WTC11 (cell line): ENCODE data around the gene IRS1. TPM values are rescaled to one million over a fixed set of nuclear protein-coding genes. Genes with fewer than 3 reads are reported as not detected.
"Not testable (repeated sequence)": the region's sequence is repeated elsewhere in the genome, so short reads cannot be mapped to it uniquely, and the experiment has no call there.

Experiments used
- ATAC-seq: fragments of 200-7000 bp; cut with Tn5 transposase; 2 replicates; pipeline ENCODE4 v1.10.0; 2021; ENCODE audit warnings: mild to moderate bottlenecking, moderate library complexity
- CTCF ChIA-PET: fragments of 300-600 bp; sonication (Branson Sonifier 250); formaldehyde crosslinking; loops from one replicate; lab custom pipeline; 2021; ENCODE audit warnings: antibody characterized with exemption; lab: Charles Lee
- POLR2A ChIA-PET: fragments of 350-600 bp; sonication (Branson Sonifier 250); formaldehyde crosslinking; loops from one replicate; lab custom pipeline; 2021; ENCODE audit warnings: antibody characterized with exemption; lab: Charles Lee
- DNase-seq: peaks from one replicate; pipeline ENCODE4 v3.0.0; 2021; ENCODE audit warnings: low spot score
- H3K27ac Mint-ChIP-seq: 2 replicates; pipeline ENCODE4 v1.8.0; 2021; ENCODE audit warnings: mixed read lengths
- H3K27me3 Mint-ChIP-seq: 2 replicates; pipeline ENCODE4 v1.8.0; 2021; ENCODE audit warnings: low read depth, mild to moderate bottlenecking, moderate library complexity, mixed read lengths
- H3K36me3 Mint-ChIP-seq: 2 replicates; pipeline ENCODE4 v1.8.0; 2021; ENCODE audit warnings: mixed read lengths
- H3K4me1 Mint-ChIP-seq: 2 replicates; pipeline ENCODE4 v1.8.0; 2022; ENCODE audit warnings: mixed read lengths
- H3K4me3 Mint-ChIP-seq: 2 replicates; pipeline ENCODE4 v1.8.0; 2021; ENCODE audit warnings: mild to moderate bottlenecking, moderate library complexity, mixed read lengths
- H3K9me3 Mint-ChIP-seq: 2 replicates; pipeline ENCODE4 v1.8.0; 2021; ENCODE audit warnings: mixed read lengths
- GRHL2 ChIP-seq: fragments of 250-450 bp; sonication (Bioruptor Pico); IDR thresholded peaks from 2 replicates; pipeline ENCODE4 v1.8.0; 2022; ENCODE audit warnings: mild to moderate bottlenecking, moderate library complexity; ENCODE audit not compliant: insufficient replicate concordance, severe bottlenecking
- NR1H2 ChIP-seq: sonication (generic); formaldehyde crosslinking; IDR thresholded peaks from 2 replicates; pipeline ENCODE4 v1.9.0; 2021; ENCODE audit warnings: mild to moderate bottlenecking, moderate library complexity, missing genetic modification reagents
- SOX15 ChIP-seq: fragments of 250-450 bp; sonication (Bioruptor Pico); IDR thresholded peaks from 2 replicates; pipeline ENCODE4 v1.9.0; 2021; ENCODE audit warnings: mild to moderate bottlenecking
- ZBTB21 ChIP-seq: sonication (generic); formaldehyde crosslinking; IDR thresholded peaks from 2 replicates; pipeline ENCODE4 v1.8.1; 2023; ENCODE audit warnings: mild to moderate bottlenecking, missing genetic modification reagents, borderline replicate concordance
- ZNF121 ChIP-seq: sonication (generic); formaldehyde crosslinking; IDR thresholded peaks from 2 replicates; pipeline ENCODE4 v1.8.0; 2023; ENCODE audit warnings: missing genetic modification reagents
- ZNF232 ChIP-seq: sonication (generic); formaldehyde crosslinking; IDR thresholded peaks from 2 replicates; pipeline ENCODE4 v1.8.0; 2022; ENCODE audit warnings: mild to moderate bottlenecking, missing genetic modification reagents
- total RNA-seq: library from RNA; stranded (reverse); gene quantifications from 3 replicates; pipeline ENCODE4 v1.2.3, GENCODE V29; 2021
- TF ChIP-seq, protein P1 (sequence below): fragments of 250-450 bp; sonication (Bioruptor Pico); IDR thresholded peaks from 2 replicates; pipeline ENCODE4 v1.9.0; 2021; ENCODE audit warnings: mild to moderate bottlenecking, borderline replicate concordance
- TF ChIP-seq, protein P2 (sequence below): sonication (generic); formaldehyde crosslinking; IDR thresholded peaks from 2 replicates; pipeline ENCODE4 v1.8.1; 2023; ENCODE audit warnings: mild to moderate bottlenecking, missing genetic modification reagents
- TF ChIP-seq, protein P3 (sequence below): sonication (generic); formaldehyde crosslinking; IDR thresholded peaks from 2 replicates; pipeline ENCODE4 v1.8.1; 2022; ENCODE audit warnings: low read depth, mild to moderate bottlenecking, moderate library complexity, missing genetic modification reagents, borderline replicate concordance
- TF ChIP-seq, protein P4 (sequence below): fragments of 250-450 bp; sonication (Bioruptor Pico); IDR thresholded peaks from 2 replicates; pipeline ENCODE4 v1.9.0; 2021; ENCODE audit warnings: mild to moderate bottlenecking
- TF ChIP-seq, protein P5 (sequence below): sonication (generic); formaldehyde crosslinking; IDR thresholded peaks from 2 replicates; pipeline ENCODE4 v1.8.0; 2023; ENCODE audit warnings: missing genetic modification reagents, mild to moderate bottlenecking, borderline replicate concordance

IRS1 gene
- total RNA-seq, 1 experiment from 2014 or later, result 22.9 TPM

DNA sequence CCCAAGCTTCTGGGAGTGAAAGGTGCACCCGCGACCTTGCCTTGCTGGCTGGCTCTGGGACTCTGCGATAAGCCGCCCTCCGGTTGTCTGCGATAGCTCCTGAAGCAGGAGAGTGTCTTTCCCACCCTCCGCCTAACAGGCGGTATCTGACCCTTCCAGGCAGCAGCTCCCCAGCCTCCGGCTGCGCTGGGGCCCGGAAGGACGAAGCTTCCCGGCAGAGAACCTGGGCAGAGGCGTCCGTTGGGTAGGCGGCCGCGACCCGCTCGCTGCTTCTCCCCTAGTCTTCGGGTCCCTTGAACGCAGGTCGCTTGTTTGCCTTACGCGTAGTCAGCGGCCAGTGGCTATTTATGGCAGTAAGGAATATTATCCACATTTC is 35.8 kb upstream of the IRS1 start (continued):
- TF ChIP-seq GRHL2 (CRISPR knock-in tag) (no peak), ZNF232 (CRISPR knock-in tag) (no peak)
- TF ChIP-seq, protein P1, sequence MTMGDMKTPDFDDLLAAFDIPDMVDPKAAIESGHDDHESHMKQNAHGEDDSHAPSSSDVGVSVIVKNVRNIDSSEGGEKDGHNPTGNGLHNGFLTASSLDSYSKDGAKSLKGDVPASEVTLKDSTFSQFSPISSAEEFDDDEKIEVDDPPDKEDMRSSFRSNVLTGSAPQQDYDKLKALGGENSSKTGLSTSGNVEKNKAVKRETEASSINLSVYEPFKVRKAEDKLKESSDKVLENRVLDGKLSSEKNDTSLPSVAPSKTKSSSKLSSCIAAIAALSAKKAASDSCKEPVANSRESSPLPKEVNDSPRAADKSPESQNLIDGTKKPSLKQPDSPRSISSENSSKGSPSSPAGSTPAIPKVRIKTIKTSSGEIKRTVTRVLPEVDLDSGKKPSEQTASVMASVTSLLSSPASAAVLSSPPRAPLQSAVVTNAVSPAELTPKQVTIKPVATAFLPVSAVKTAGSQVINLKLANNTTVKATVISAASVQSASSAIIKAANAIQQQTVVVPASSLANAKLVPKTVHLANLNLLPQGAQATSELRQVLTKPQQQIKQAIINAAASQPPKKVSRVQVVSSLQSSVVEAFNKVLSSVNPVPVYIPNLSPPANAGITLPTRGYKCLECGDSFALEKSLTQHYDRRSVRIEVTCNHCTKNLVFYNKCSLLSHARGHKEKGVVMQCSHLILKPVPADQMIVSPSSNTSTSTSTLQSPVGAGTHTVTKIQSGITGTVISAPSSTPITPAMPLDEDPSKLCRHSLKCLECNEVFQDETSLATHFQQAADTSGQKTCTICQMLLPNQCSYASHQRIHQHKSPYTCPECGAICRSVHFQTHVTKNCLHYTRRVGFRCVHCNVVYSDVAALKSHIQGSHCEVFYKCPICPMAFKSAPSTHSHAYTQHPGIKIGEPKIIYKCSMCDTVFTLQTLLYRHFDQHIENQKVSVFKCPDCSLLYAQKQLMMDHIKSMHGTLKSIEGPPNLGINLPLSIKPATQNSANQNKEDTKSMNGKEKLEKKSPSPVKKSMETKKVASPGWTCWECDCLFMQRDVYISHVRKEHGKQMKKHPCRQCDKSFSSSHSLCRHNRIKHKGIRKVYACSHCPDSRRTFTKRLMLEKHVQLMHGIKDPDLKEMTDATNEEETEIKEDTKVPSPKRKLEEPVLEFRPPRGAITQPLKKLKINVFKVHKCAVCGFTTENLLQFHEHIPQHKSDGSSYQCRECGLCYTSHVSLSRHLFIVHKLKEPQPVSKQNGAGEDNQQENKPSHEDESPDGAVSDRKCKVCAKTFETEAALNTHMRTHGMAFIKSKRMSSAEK (CRISPR knock-in tag), result no peak
- TF ChIP-seq, protein P2, sequence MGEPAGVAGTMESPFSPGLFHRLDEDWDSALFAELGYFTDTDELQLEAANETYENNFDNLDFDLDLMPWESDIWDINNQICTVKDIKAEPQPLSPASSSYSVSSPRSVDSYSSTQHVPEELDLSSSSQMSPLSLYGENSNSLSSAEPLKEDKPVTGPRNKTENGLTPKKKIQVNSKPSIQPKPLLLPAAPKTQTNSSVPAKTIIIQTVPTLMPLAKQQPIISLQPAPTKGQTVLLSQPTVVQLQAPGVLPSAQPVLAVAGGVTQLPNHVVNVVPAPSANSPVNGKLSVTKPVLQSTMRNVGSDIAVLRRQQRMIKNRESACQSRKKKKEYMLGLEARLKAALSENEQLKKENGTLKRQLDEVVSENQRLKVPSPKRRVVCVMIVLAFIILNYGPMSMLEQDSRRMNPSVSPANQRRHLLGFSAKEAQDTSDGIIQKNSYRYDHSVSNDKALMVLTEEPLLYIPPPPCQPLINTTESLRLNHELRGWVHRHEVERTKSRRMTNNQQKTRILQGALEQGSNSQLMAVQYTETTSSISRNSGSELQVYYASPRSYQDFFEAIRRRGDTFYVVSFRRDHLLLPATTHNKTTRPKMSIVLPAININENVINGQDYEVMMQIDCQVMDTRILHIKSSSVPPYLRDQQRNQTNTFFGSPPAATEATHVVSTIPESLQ (CRISPR knock-in tag), result no peak
- TF ChIP-seq, protein P3, sequence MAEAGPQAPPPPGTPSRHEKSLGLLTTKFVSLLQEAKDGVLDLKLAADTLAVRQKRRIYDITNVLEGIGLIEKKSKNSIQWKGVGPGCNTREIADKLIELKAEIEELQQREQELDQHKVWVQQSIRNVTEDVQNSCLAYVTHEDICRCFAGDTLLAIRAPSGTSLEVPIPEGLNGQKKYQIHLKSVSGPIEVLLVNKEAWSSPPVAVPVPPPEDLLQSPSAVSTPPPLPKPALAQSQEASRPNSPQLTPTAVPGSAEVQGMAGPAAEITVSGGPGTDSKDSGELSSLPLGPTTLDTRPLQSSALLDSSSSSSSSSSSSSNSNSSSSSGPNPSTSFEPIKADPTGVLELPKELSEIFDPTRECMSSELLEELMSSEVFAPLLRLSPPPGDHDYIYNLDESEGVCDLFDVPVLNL (CRISPR knock-in tag), result no peak

DNA sequence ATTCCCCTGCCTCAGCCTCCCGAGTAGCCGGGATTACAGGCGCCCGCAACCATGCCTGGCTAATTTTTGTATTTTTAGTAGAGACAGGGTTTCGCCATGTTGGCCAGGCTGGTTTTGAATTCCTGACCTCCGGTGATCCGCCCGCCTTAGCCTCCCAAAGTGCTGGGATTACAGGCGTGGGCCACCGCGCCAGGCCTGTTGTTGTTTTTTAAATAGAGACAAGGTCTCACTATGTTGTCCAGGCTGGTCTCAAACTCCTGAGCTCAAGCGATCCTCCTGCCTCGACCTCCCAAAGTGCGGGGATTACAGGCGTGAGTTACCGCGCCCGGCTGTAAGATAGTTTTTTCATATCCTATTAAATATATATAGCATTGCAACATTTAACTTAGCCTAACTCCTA is 35.3 kb upstream of the IRS1 start:
- peaks cover 13% of the 10 kb centered on the region for H3K4me1 Mint-ChIP-seq
- peaks cover 11% of the 10 kb centered on the region for H3K27me3 Mint-ChIP-seq
- not testable (repeated sequence) for H3K27ac Mint-ChIP-seq, DNase-seq, H3K9me3 Mint-ChIP-seq, H3K36me3 Mint-ChIP-seq, ATAC-seq
- H3K4me3 Mint-ChIP-seq, result peak overlapping the region; percentile 76
- ChIA-PET POLR2A (interaction anchor here (2.3 kb wide), 1 partner anchor 36 kb away, joined by 11 read pairs; the partner anchor contains the start of gene IRS1), CTCF (interaction anchor here (1.0 to 2.7 kb wide), 3 partner anchors 32 to 198 kb away, joined by 3 to 9 read pairs (median 4); no protein-coding TSS in a partner anchor)

DNA sequence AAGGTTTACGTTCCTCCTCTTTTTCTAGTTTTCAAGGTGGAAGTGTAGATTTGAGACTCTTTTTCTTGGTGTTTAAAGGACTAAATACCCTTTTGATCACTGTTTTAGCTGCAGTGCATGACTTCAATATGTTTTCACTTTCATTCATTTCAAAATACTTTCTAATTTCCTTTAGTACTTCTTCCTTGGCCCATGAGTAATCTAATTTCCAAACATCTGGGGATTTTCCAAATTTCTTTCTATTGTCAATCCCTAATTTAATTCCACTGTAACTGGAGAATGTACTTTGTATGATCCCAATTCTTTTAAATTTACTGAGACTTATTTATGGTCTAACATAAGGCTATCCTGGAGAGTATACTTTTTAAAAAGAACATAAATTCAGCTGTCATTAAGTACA is 32.4 kb upstream of the IRS1 start:
- TF ChIP-seq ZBTB21 (no peak), SOX15 (CRISPR knock-in tag) (no peak), NR1H2 (CRISPR knock-in tag) (no peak), ZNF121 (CRISPR knock-in tag) (no peak)
- TF ChIP-seq, protein P4, sequence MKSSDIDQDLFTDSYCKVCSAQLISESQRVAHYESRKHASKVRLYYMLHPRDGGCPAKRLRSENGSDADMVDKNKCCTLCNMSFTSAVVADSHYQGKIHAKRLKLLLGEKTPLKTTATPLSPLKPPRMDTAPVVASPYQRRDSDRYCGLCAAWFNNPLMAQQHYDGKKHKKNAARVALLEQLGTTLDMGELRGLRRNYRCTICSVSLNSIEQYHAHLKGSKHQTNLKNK (CRISPR knock-in tag), result no peak
- TF ChIP-seq, protein P5, sequence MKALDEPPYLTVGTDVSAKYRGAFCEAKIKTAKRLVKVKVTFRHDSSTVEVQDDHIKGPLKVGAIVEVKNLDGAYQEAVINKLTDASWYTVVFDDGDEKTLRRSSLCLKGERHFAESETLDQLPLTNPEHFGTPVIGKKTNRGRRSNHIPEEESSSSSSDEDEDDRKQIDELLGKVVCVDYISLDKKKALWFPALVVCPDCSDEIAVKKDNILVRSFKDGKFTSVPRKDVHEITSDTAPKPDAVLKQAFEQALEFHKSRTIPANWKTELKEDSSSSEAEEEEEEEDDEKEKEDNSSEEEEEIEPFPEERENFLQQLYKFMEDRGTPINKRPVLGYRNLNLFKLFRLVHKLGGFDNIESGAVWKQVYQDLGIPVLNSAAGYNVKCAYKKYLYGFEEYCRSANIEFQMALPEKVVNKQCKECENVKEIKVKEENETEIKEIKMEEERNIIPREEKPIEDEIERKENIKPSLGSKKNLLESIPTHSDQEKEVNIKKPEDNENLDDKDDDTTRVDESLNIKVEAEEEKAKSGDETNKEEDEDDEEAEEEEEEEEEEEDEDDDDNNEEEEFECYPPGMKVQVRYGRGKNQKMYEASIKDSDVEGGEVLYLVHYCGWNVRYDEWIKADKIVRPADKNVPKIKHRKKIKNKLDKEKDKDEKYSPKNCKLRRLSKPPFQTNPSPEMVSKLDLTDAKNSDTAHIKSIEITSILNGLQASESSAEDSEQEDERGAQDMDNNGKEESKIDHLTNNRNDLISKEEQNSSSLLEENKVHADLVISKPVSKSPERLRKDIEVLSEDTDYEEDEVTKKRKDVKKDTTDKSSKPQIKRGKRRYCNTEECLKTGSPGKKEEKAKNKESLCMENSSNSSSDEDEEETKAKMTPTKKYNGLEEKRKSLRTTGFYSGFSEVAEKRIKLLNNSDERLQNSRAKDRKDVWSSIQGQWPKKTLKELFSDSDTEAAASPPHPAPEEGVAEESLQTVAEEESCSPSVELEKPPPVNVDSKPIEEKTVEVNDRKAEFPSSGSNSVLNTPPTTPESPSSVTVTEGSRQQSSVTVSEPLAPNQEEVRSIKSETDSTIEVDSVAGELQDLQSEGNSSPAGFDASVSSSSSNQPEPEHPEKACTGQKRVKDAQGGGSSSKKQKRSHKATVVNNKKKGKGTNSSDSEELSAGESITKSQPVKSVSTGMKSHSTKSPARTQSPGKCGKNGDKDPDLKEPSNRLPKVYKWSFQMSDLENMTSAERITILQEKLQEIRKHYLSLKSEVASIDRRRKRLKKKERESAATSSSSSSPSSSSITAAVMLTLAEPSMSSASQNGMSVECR, result no peak
- ChIA-PET POLR2A (no interaction called here), CTCF (no interaction called here)
- Mint-ChIP-seq H3K27ac (no peak overlapping the region), H3K27me3 (peaks cover 11% of the 10 kb centered on the region), H3K9me3 (no peaks in the 10 kb centered on the region), H3K36me3 (no peaks in the 10 kb centered on the region), H3K4me1 (peaks cover 8% of the 10 kb centered on the region), H3K4me3 (no peak overlapping the region)
- no peak for ATAC-seq
- no peak for DNase-seq
